HUES6 (cell line): ENCODE data around the gene FKBP5.
"Not testable (repeated sequence)": the region's sequence is repeated elsewhere in the genome, so short reads cannot be mapped to it uniquely, and the experiment has no call there.

ENCODE experiments used
- H3K27ac ChIP-seq: 2 replicates; pipeline ENCODE4 v1.7.0; 2013; ENCODE audit warnings: low read depth, mild to moderate bottlenecking, low read length, inconsistent platforms
- H3K27me3 ChIP-seq: 2 replicates; pipeline ENCODE4 v1.6.1; 2013; ENCODE audit warnings: low read length; ENCODE audit not compliant: control insufficient read depth, insufficient read depth
- H3K36me3 ChIP-seq: 2 replicates; pipeline ENCODE4 v1.6.1; 2013; ENCODE audit warnings: low read length; ENCODE audit not compliant: control insufficient read depth, insufficient read depth
- H3K4me1 ChIP-seq: 2 replicates; pipeline ENCODE4 v1.6.1; 2013; ENCODE audit warnings: low read length; ENCODE audit not compliant: control insufficient read depth, insufficient read depth
- H3K4me3 ChIP-seq: 2 replicates; pipeline ENCODE4 v1.5.1; 2013; ENCODE audit warnings: low read depth, low read length
- H3K9ac ChIP-seq: one replicate; pipeline ENCODE4 v1.6.1; 2013; ENCODE audit warnings: mild to moderate bottlenecking, low read length
- H3K9me3 ChIP-seq: 2 replicates; pipeline ENCODE4 v1.6.1; 2013; ENCODE audit warnings: low read depth, low read length; ENCODE audit not compliant: control insufficient read depth, insufficient read depth

Gene FKBP5

GRCh38 chr6:35583893-35584688 lies 104.6 kb downstream of the FKBP5 start:
- Histone ChIP-seq H3K36me3 (peaks cover 2% of the 10 kb centered on the region; the same call in 1 of the 2 replicates), H3K27ac (no peak overlapping the region), H3K4me1 (no peaks in the 10 kb centered on the region), H3K9ac (no peak overlapping the region), H3K9me3 (no peaks in the 10 kb centered on the region), H3K4me3 (no peak overlapping the region), H3K27me3 (no peaks in the 10 kb centered on the region)

GRCh38 chr6:35582315-35582714 lies 106.4 kb downstream of the FKBP5 start:
- no peaks in the 10 kb centered on the region for H3K27me3 ChIP-seq
- no peaks in the 10 kb centered on the region for H3K4me1 ChIP-seq
- no peak overlapping the region for H3K27ac ChIP-seq
- H3K4me3 ChIP-seq: no peak overlapping the region
- no peak overlapping the region for H3K9ac ChIP-seq
- H3K36me3 ChIP-seq: peaks cover 2% of the 10 kb centered on the region; the same call in 1 of the 2 replicates
- no peaks in the 10 kb centered on the region for H3K9me3 ChIP-seq

GRCh38 chr6:35581633-35582032 lies 107.1 kb downstream of the FKBP5 start:
- Histone ChIP-seq H3K27me3 (no peaks in the 10 kb centered on the region), H3K9me3 (no peaks in the 10 kb centered on the region), H3K9ac (no peak overlapping the region), H3K27ac (no peak overlapping the region), H3K4me1 (no peaks in the 10 kb centered on the region), H3K36me3 (peaks cover 8% of the 10 kb centered on the region), H3K4me3 (no peak overlapping the region)

GRCh38 chr6:35580836-35581235 lies 107.9 kb downstream of the FKBP5 start:
- H3K9ac ChIP-seq: no peak overlapping the region
- H3K36me3 ChIP-seq: peaks cover 9% of the 10 kb centered on the region
- no peak overlapping the region for H3K27ac ChIP-seq
- H3K4me1 ChIP-seq: no peaks in the 10 kb centered on the region
- no peaks in the 10 kb centered on the region for H3K27me3 ChIP-seq
- H3K4me3 ChIP-seq: no peak overlapping the region
- H3K9me3 ChIP-seq: no peaks in the 10 kb centered on the region

- Histone ChIP-seq H3K9me3 (no peaks in the 10 kb centered on the region), H3K27me3 (no peaks in the 10 kb centered on the region), H3K4me3 (no peak overlapping the region), H3K4me1 (peaks cover 9% of the 10 kb centered on the region), H3K27ac (no peak overlapping the region), H3K9ac (no peak overlapping the region), H3K36me3 (peaks cover 17% of the 10 kb centered on the region)
These were observed 112.0 kb downstream of the FKBP5 start for GRCh38 chr6:35576682-35577081.

GRCh38 chr6:35573495-35574110 lies 115.1 kb downstream of the FKBP5 start:
- Histone ChIP-seq H3K4me3 (no peak overlapping the region), H3K27ac (no peak overlapping the region), H3K9ac (no peak overlapping the region), H3K36me3 (peaks cover 15% of the 10 kb centered on the region), H3K9me3 (no peaks in the 10 kb centered on the region), H3K4me1 (peaks cover 9% of the 10 kb centered on the region), H3K27me3 (no peaks in the 10 kb centered on the region)

- H3K27ac ChIP-seq, H3K27me3 ChIP-seq, H3K9me3 ChIP-seq, H3K9ac ChIP-seq, H3K36me3 ChIP-seq, H3K4me3 ChIP-seq, H3K4me1 ChIP-seq: not testable (repeated sequence)
These were observed 117.8 kb downstream of the FKBP5 start for GRCh38 chr6:35570885-35571330.

GRCh38 chr6:35569011-35569461 lies 119.7 kb downstream of the FKBP5 start:
- Histone ChIP-seq H3K36me3 (no peaks in the 10 kb centered on the region), H3K27ac (no peak overlapping the region), H3K9me3 (peaks cover 8% of the 10 kb centered on the region), H3K9ac (no peak overlapping the region), H3K4me1 (no peaks in the 10 kb centered on the region), H3K27me3 (no peaks in the 10 kb centered on the region), H3K4me3 (no peak overlapping the region)

- no peak overlapping the region for H3K9ac ChIP-seq
- no peaks in the 10 kb centered on the region for H3K27me3 ChIP-seq
- H3K4me1 ChIP-seq: peaks cover 4% of the 10 kb centered on the region; the same call in 1 of the 2 replicates
- H3K36me3 ChIP-seq: no peaks in the 10 kb centered on the region
- peaks cover 8% of the 10 kb centered on the region for H3K9me3 ChIP-seq
- H3K27ac ChIP-seq: no peak overlapping the region
- H3K4me3 ChIP-seq: no peak overlapping the region
These were observed 121.9 kb downstream of the FKBP5 start for GRCh38 chr6:35566794-35567193.

- Histone ChIP-seq H3K27ac (no peak overlapping the region), H3K4me3 (no peak overlapping the region), H3K9ac (no peak overlapping the region), H3K27me3 (no peaks in the 10 kb centered on the region), H3K4me1 (peaks cover 4% of the 10 kb centered on the region; the same call in 1 of the 2 replicates), H3K9me3 (peaks cover 8% of the 10 kb centered on the region), H3K36me3 (no peaks in the 10 kb centered on the region)
These were observed 124.0 kb downstream of the FKBP5 start for GRCh38 chr6:35564733-35565132.

- Histone ChIP-seq H3K4me1 (peaks cover 4% of the 10 kb centered on the region; the same call in 1 of the 2 replicates), H3K4me3 (no peak overlapping the region), H3K36me3 (no peaks in the 10 kb centered on the region), H3K9me3 (peaks cover 7% of the 10 kb centered on the region), H3K9ac (no peak overlapping the region), H3K27ac (no peak overlapping the region), H3K27me3 (no peaks in the 10 kb centered on the region)
These were observed 126.7 kb downstream of the FKBP5 start for GRCh38 chr6:35562060-35562459.
